ENCODE measurements around the gene PATJ.
A peak's percentile ranks its signal among the peaks of the same experiment; 100 is the strongest.

PATJ gene

GRCh38 chr1:61743431-61743705 lies 1.1 kb downstream of the PATJ start:
- Histone ChIP-seq H2BK15ac (replicated peaks; ENCODE audit: low read depth) (no peak overlapping the region), H2BK5ac (ENCODE audit: low read length) (no peak overlapping the region), H2AK5ac (ENCODE audit: low read length) (no peak overlapping the region), H3K79me1 (ENCODE audit: low read length) (peaks cover 1% of the 10 kb centered on the region), H3K79me2 (ENCODE audit: control insufficient read depth, insufficient read depth, low read length) (peaks cover 13% of the 10 kb centered on the region), H3K23ac (ENCODE audit: low read length) (no peak overlapping the region), H3K4me1 (ENCODE audit: control insufficient read depth, low read depth, low read length) (peaks cover 8% of the 10 kb centered on the region), H3K4me2 (ENCODE audit: low read length) (peak overlapping the region; percentile 12), H3K27me3 (ENCODE audit: insufficient read depth, low read length, poor library complexity) (no peaks in the 10 kb centered on the region), H4K8ac (ENCODE audit: low read depth, low read length) (no peak overlapping the region), H3K18ac (ENCODE audit: low read length) (peak overlapping the region; percentile 97), H3K27ac (ENCODE audit: low read depth, low read length) (peak overlapping the region; percentile 82), H3K56ac (ENCODE audit: low read length) (peak overlapping the region; percentile 83), H3K9ac (ENCODE audit: low read length) (peak overlapping the region; percentile 69), H4K5ac (ENCODE audit: low read length) (no peak overlapping the region), H3K4me3 (ENCODE audit: low read length) (no peak overlapping the region), H3K4ac (ENCODE audit: low read depth, low read length) (no peak overlapping the region), H2BK120ac (ENCODE audit: low read depth, low read length) (peak overlapping the region; percentile 48), H3K36me3 (ENCODE audit: control insufficient read depth, insufficient read depth, low read length) (no peaks in the 10 kb centered on the region)
- no peak for DNase-seq
- WGBS (ENCODE audit: extremely low coverage, insufficient coverage, low lambda C conversion rate): no CpG with 5 or more reads among the region's 5 CpGs

GRCh38 chr1:61743716-61744580 lies 1.7 kb downstream of the PATJ start:
- H3K27ac ChIP-seq (ENCODE audit: low read depth, low read length): no peak overlapping the region
- H3K4me1 ChIP-seq (ENCODE audit: control insufficient read depth, low read depth, low read length): peaks cover 8% of the 10 kb centered on the region
- no peak overlapping the region for H2AK5ac ChIP-seq (ENCODE audit: low read length)
- H2BK5ac ChIP-seq (ENCODE audit: low read length): no peak overlapping the region
- no peak overlapping the region for H4K8ac ChIP-seq (ENCODE audit: low read depth, low read length)
- no peak overlapping the region for H3K18ac ChIP-seq (ENCODE audit: low read length)
- no CpG with 5 or more reads among the region's 6 CpGs for WGBS (ENCODE audit: extremely low coverage, insufficient coverage, low lambda C conversion rate)
- H3K79me1 ChIP-seq (ENCODE audit: low read length): peaks cover 1% of the 10 kb centered on the region
- no peak overlapping the region for H4K5ac ChIP-seq (ENCODE audit: low read length)
- peak overlapping the region; percentile 18 for H3K56ac ChIP-seq (ENCODE audit: low read length)
- H3K23ac ChIP-seq (ENCODE audit: low read length): no peak overlapping the region
- no peak overlapping the region for H3K4me2 ChIP-seq (ENCODE audit: low read length)
- no peak overlapping the region for H3K4me3 ChIP-seq (ENCODE audit: low read length)
- H3K36me3 ChIP-seq (ENCODE audit: control insufficient read depth, insufficient read depth, low read length): no peaks in the 10 kb centered on the region
- H3K4ac ChIP-seq (ENCODE audit: low read depth, low read length): no peak overlapping the region
- H2BK120ac ChIP-seq (ENCODE audit: low read depth, low read length): no peak overlapping the region
- no peak overlapping the region for H3K9ac ChIP-seq (ENCODE audit: low read length)
- no peaks in the 10 kb centered on the region for H3K27me3 ChIP-seq (ENCODE audit: insufficient read depth, low read length, poor library complexity)
- H3K79me2 ChIP-seq (ENCODE audit: control insufficient read depth, insufficient read depth, low read length): peaks cover 17% of the 10 kb centered on the region
- peak; percentile 83 for DNase-seq
- no peak overlapping the region for H2BK15ac ChIP-seq (replicated peaks; ENCODE audit: low read depth)

- Histone ChIP-seq H2AK5ac (ENCODE audit: low read length) (no peak overlapping the region), H3K9ac (ENCODE audit: low read length) (no peak overlapping the region), H3K4me3 (ENCODE audit: low read length) (no peak overlapping the region), H3K36me3 (ENCODE audit: control insufficient read depth, insufficient read depth, low read length) (no peaks in the 10 kb centered on the region), H3K4me1 (ENCODE audit: control insufficient read depth, low read depth, low read length) (peaks cover 8% of the 10 kb centered on the region), H2BK120ac (ENCODE audit: low read depth, low read length) (no peak overlapping the region), H3K4me2 (ENCODE audit: low read length) (no peak overlapping the region), H3K79me1 (ENCODE audit: low read length) (peaks cover 3% of the 10 kb centered on the region), H4K5ac (ENCODE audit: low read length) (no peak overlapping the region), H3K27ac (ENCODE audit: low read depth, low read length) (no peak overlapping the region), H3K27me3 (ENCODE audit: insufficient read depth, low read length, poor library complexity) (no peaks in the 10 kb centered on the region), H2BK15ac (replicated peaks; ENCODE audit: low read depth) (peak overlapping the region; percentile 76), H4K8ac (ENCODE audit: low read depth, low read length) (no peak overlapping the region), H3K79me2 (ENCODE audit: control insufficient read depth, insufficient read depth, low read length) (peaks cover 32% of the 10 kb centered on the region), H2BK5ac (ENCODE audit: low read length) (no peak overlapping the region), H3K56ac (ENCODE audit: low read length) (no peak overlapping the region), H3K23ac (ENCODE audit: low read length) (no peak overlapping the region), H3K18ac (ENCODE audit: low read length) (peak overlapping the region; percentile 47), H3K4ac (ENCODE audit: low read depth, low read length) (no peak overlapping the region)
- WGBS (ENCODE audit: extremely low coverage, insufficient coverage, low lambda C conversion rate): no CpG with 5 or more reads among the region's 1 CpG
- no peak for DNase-seq
These were observed 4.5 kb downstream of the PATJ start for GRCh38 chr1:61746813-61747212.

GRCh38 chr1:61748566-61748965 lies 6.3 kb downstream of the PATJ start:
- no peak for DNase-seq
- Histone ChIP-seq H3K27ac (ENCODE audit: low read depth, low read length) (no peak overlapping the region), H3K9ac (ENCODE audit: low read length) (no peak overlapping the region), H3K79me1 (ENCODE audit: low read length) (peaks cover 3% of the 10 kb centered on the region), H3K27me3 (ENCODE audit: insufficient read depth, low read length, poor library complexity) (no peaks in the 10 kb centered on the region), H4K5ac (ENCODE audit: low read length) (no peak overlapping the region), H3K79me2 (ENCODE audit: control insufficient read depth, insufficient read depth, low read length) (peaks cover 34% of the 10 kb centered on the region), H2AK5ac (ENCODE audit: low read length) (no peak overlapping the region), H2BK5ac (ENCODE audit: low read length) (no peak overlapping the region), H3K23ac (ENCODE audit: low read length) (no peak overlapping the region), H2BK120ac (ENCODE audit: low read depth, low read length) (no peak overlapping the region), H3K4me1 (ENCODE audit: control insufficient read depth, low read depth, low read length) (peaks cover 8% of the 10 kb centered on the region), H2BK15ac (replicated peaks; ENCODE audit: low read depth) (no peak overlapping the region), H3K4me3 (ENCODE audit: low read length) (no peak overlapping the region), H3K4ac (ENCODE audit: low read depth, low read length) (no peak overlapping the region), H3K36me3 (ENCODE audit: control insufficient read depth, insufficient read depth, low read length) (no peaks in the 10 kb centered on the region), H3K4me2 (ENCODE audit: low read length) (no peak overlapping the region), H4K8ac (ENCODE audit: low read depth, low read length) (no peak overlapping the region), H3K18ac (ENCODE audit: low read length) (no peak overlapping the region), H3K56ac (ENCODE audit: low read length) (no peak overlapping the region)
- no CpG with 5 or more reads among the region's 4 CpGs for WGBS (ENCODE audit: extremely low coverage, insufficient coverage, low lambda C conversion rate)

- Histone ChIP-seq H2BK15ac (replicated peaks; ENCODE audit: low read depth) (no peak overlapping the region), H3K27ac (ENCODE audit: low read depth, low read length) (no peak overlapping the region), H2AK5ac (ENCODE audit: low read length) (no peak overlapping the region), H3K4me1 (ENCODE audit: control insufficient read depth, low read depth, low read length) (peaks cover 6% of the 10 kb centered on the region), H3K4me3 (ENCODE audit: low read length) (no peak overlapping the region), H3K4me2 (ENCODE audit: low read length) (no peak overlapping the region), H2BK120ac (ENCODE audit: low read depth, low read length) (no peak overlapping the region), H3K4ac (ENCODE audit: low read depth, low read length) (no peak overlapping the region), H3K18ac (ENCODE audit: low read length) (no peak overlapping the region), H2BK5ac (ENCODE audit: low read length) (no peak overlapping the region), H4K8ac (ENCODE audit: low read depth, low read length) (no peak overlapping the region), H4K5ac (ENCODE audit: low read length) (no peak overlapping the region), H3K36me3 (ENCODE audit: control insufficient read depth, insufficient read depth, low read length) (no peaks in the 10 kb centered on the region), H3K79me2 (ENCODE audit: control insufficient read depth, insufficient read depth, low read length) (peaks cover 34% of the 10 kb centered on the region), H3K56ac (ENCODE audit: low read length) (no peak overlapping the region), H3K79me1 (ENCODE audit: low read length) (peaks cover 3% of the 10 kb centered on the region), H3K27me3 (ENCODE audit: insufficient read depth, low read length, poor library complexity) (no peaks in the 10 kb centered on the region), H3K23ac (ENCODE audit: low read length) (no peak overlapping the region), H3K9ac (ENCODE audit: low read length) (no peak overlapping the region)
- WGBS (ENCODE audit: extremely low coverage, insufficient coverage, low lambda C conversion rate): no CpG with 5 or more reads among the region's 2 CpGs
- DNase-seq: no peak
These were observed 7.3 kb downstream of the PATJ start for GRCh38 chr1:61749574-61749973.

- H2BK15ac ChIP-seq (replicated peaks; ENCODE audit: low read depth): no peak overlapping the region
- no peaks in the 10 kb centered on the region for H3K4me1 ChIP-seq (ENCODE audit: control insufficient read depth, low read depth, low read length)
- H4K8ac ChIP-seq (ENCODE audit: low read depth, low read length): no peak overlapping the region
- H2BK120ac ChIP-seq (ENCODE audit: low read depth, low read length): no peak overlapping the region
- no peak overlapping the region for H4K5ac ChIP-seq (ENCODE audit: low read length)
- H3K18ac ChIP-seq (ENCODE audit: low read length): no peak overlapping the region
- no peak overlapping the region for H3K4me2 ChIP-seq (ENCODE audit: low read length)
- H2AK5ac ChIP-seq (ENCODE audit: low read length): no peak overlapping the region
- no peak overlapping the region for H2BK5ac ChIP-seq (ENCODE audit: low read length)
- H3K36me3 ChIP-seq (ENCODE audit: control insufficient read depth, insufficient read depth, low read length): no peaks in the 10 kb centered on the region
- no peak overlapping the region for H3K4ac ChIP-seq (ENCODE audit: low read depth, low read length)
- H3K79me1 ChIP-seq (ENCODE audit: low read length): peaks cover 4% of the 10 kb centered on the region
- no peak overlapping the region for H3K27ac ChIP-seq (ENCODE audit: low read depth, low read length)
- H3K23ac ChIP-seq (ENCODE audit: low read length): no peak overlapping the region
- no peak overlapping the region for H3K9ac ChIP-seq (ENCODE audit: low read length)
- H3K4me3 ChIP-seq (ENCODE audit: low read length): no peak overlapping the region
- no CpG with 5 or more reads among the region's 1 CpG for whole genome bisulfite sequencing (ENCODE audit: extremely low coverage, insufficient coverage, low lambda C conversion rate)
- no peaks in the 10 kb centered on the region for H3K27me3 ChIP-seq (ENCODE audit: insufficient read depth, low read length, poor library complexity)
- no peak for DNase-seq
- no peak overlapping the region for H3K56ac ChIP-seq (ENCODE audit: low read length)
- peaks cover 33% of the 10 kb centered on the region for H3K79me2 ChIP-seq (ENCODE audit: control insufficient read depth, insufficient read depth, low read length)
These were observed 10.7 kb downstream of the PATJ start for GRCh38 chr1:61752921-61753389.
